ENCODE measurements around the gene PLB1. TPM values are rescaled to one million over a fixed set of nuclear protein-coding genes. Genes with fewer than 3 reads are reported as not detected.
"Not testable (repeated sequence)": the region's sequence is repeated elsewhere in the genome, so short reads cannot be mapped to it uniquely, and the experiment has no call there.

The PLB1 gene
- polyA plus RNA-seq, 1 donor: 2.0 TPM

GRCh38 chr2:28665811-28666377 is 170.0 kb downstream of the PLB1 start:
- DNase-seq (ENCODE audit: low read depth): not testable (repeated sequence)

GRCh38 chr2:28666496-28667184 is 170.8 kb downstream of the PLB1 start:
- DNase-seq (ENCODE audit: low read depth): no peak

GRCh38 chr2:28667261-28667660 is 171.4 kb downstream of the PLB1 start:
- no peak for DNase-seq (ENCODE audit: low read depth)

- DNase-seq (ENCODE audit: low read depth): no peak
Measured at GRCh38 chr2:28668106-28668814, 172.4 kb downstream of the PLB1 start.

GRCh38 chr2:28668880-28669279 is 173.0 kb downstream of the PLB1 start:
- no peak for DNase-seq (ENCODE audit: low read depth)

- no peak for DNase-seq (ENCODE audit: low read depth)
Measured at GRCh38 chr2:28670856-28671255, 175.0 kb downstream of the PLB1 start.

- no peak for DNase-seq (ENCODE audit: low read depth)
Measured at GRCh38 chr2:28673338-28673737, 177.5 kb downstream of the PLB1 start.

GRCh38 chr2:28674062-28674712 is 178.3 kb downstream of the PLB1 start:
- DNase-seq (ENCODE audit: low read depth): no peak

GRCh38 chr2:28674713-28675068 is 178.8 kb downstream of the PLB1 start:
- no peak for DNase-seq (ENCODE audit: low read depth)

GRCh38 chr2:28676152-28676835 is 180.4 kb downstream of the PLB1 start:
- no peak for DNase-seq (ENCODE audit: low read depth)

GRCh38 chr2:28678175-28678855 is 182.5 kb downstream of the PLB1 start:
- DNase-seq (ENCODE audit: low read depth): no peak

- no peak for DNase-seq (ENCODE audit: low read depth)
Measured at GRCh38 chr2:28678944-28679343, 183.1 kb downstream of the PLB1 start.

GRCh38 chr2:28680657-28681056 is 184.8 kb downstream of the PLB1 start:
- no peak for DNase-seq (ENCODE audit: low read depth)

- DNase-seq (ENCODE audit: low read depth): no peak
Measured at GRCh38 chr2:28681158-28681571, 185.3 kb downstream of the PLB1 start.

GRCh38 chr2:28681606-28682005 is 185.7 kb downstream of the PLB1 start:
- DNase-seq (ENCODE audit: low read depth): no peak

GRCh38 chr2:28683100-28683706 is 187.3 kb downstream of the PLB1 start:
- no peak for DNase-seq (ENCODE audit: low read depth)

- no peak for DNase-seq (ENCODE audit: low read depth)
Measured at GRCh38 chr2:28684142-28684858, 188.4 kb downstream of the PLB1 start.

- DNase-seq (ENCODE audit: low read depth): no peak
Measured at GRCh38 chr2:28687171-28687570, 191.3 kb downstream of the PLB1 start.

- no peak for DNase-seq (ENCODE audit: low read depth)
Measured at GRCh38 chr2:28687640-28688385, 192.0 kb downstream of the PLB1 start.

GRCh38 chr2:28688818-28689217 is 193.0 kb downstream of the PLB1 start:
- no peak for DNase-seq (ENCODE audit: low read depth)

Data from forelimb muscle (tissue), 1 donor.